Activated CD8-positive, alpha-beta memory T cell treated with anti-CD3 and anti-CD28 coated beads for 36 hours (primary cell): ENCODE measurements around the gene HOXA7. TPM values are rescaled to one million over a fixed set of nuclear protein-coding genes. Genes with fewer than 3 reads are reported as not detected.

Source experiments
- CTCF ChIA-PET: fragments of 350-600 bp; sonication (Branson Sonifier 250); formaldehyde crosslinking; loops from one replicate; lab custom pipeline; 2021; ENCODE audit warnings: antibody characterized with exemption; lab: Charles Lee
- POLR2A ChIA-PET: fragments of 350-600 bp; sonication (Branson Sonifier 250); formaldehyde crosslinking; loops from one replicate; lab custom pipeline; 2021; ENCODE audit warnings: antibody characterized with exemption; lab: Charles Lee
- total RNA-seq, 2 experiments: library from RNA; stranded (reverse); gene quantifications; one replicate each; pipeline ENCODE4 v1.2.3, GENCODE V29; 2021

The HOXA7 gene
- total RNA-seq, 2 experiments from 2014 or later = not detected

GRCh38 chr7:27121684-27122076, 34.8 kb downstream of the HOXA7 start:
- CTCF ChIA-PET = no interaction called here
- POLR2A ChIA-PET = no interaction called here

GRCh38 chr7:27119412-27119911, 37.0 kb downstream of the HOXA7 start:
- POLR2A ChIA-PET = no interaction called here
- CTCF ChIA-PET = no interaction called here

- POLR2A ChIA-PET = no interaction called here
- CTCF ChIA-PET = no interaction called here
Measured at GRCh38 chr7:27118580-27118979, 37.9 kb downstream of the HOXA7 start.

GRCh38 chr7:27117887-27118491, 38.5 kb downstream of the HOXA7 start:
- POLR2A ChIA-PET = no interaction called here
- CTCF ChIA-PET = no interaction called here

GRCh38 chr7:27116962-27117886, 39.3 kb downstream of the HOXA7 start:
- POLR2A ChIA-PET = no interaction called here

GRCh38 chr7:27116031-27116961, 40.2 kb downstream of the HOXA7 start:
- ChIA-PET POLR2A (no interaction called here), CTCF (no interaction called here)

More at GRCh38 chr7:27116962-27117886, 39.3 kb downstream of the HOXA7 start:
- CTCF ChIA-PET = no interaction called here

- POLR2A ChIA-PET = no interaction called here
- CTCF ChIA-PET = no interaction called here
Measured at GRCh38 chr7:27115221-27116026, 41.1 kb downstream of the HOXA7 start.

GRCh38 chr7:27114881-27115220, 41.6 kb downstream of the HOXA7 start:
- ChIA-PET POLR2A (no interaction called here), CTCF (no interaction called here)

GRCh38 chr7:27113991-27114769, 42.3 kb downstream of the HOXA7 start:
- POLR2A ChIA-PET = no interaction called here
- CTCF ChIA-PET = no interaction called here

- CTCF ChIA-PET = no interaction called here
- POLR2A ChIA-PET = no interaction called here
Measured at GRCh38 chr7:27112955-27113949, 43.2 kb downstream of the HOXA7 start.

GRCh38 chr7:27112361-27112760, 44.1 kb downstream of the HOXA7 start:
- CTCF ChIA-PET = no interaction called here
- POLR2A ChIA-PET = no interaction called here

GRCh38 chr7:27111751-27112277, 44.7 kb downstream of the HOXA7 start:
- POLR2A ChIA-PET = no interaction called here
- CTCF ChIA-PET = no interaction called here

- ChIA-PET CTCF (no interaction called here), POLR2A (no interaction called here)
Measured at GRCh38 chr7:27111042-27111750, 45.3 kb downstream of the HOXA7 start.

GRCh38 chr7:27110186-27111031, 46.1 kb downstream of the HOXA7 start:
- POLR2A ChIA-PET = interaction anchor here (0.6 kb wide), 1 partner anchor 842 kb away, joined by 5 read pairs; no protein-coding TSS in a partner anchor
- CTCF ChIA-PET = no interaction called here

- CTCF ChIA-PET = no interaction called here
- POLR2A ChIA-PET = interaction anchor here (0.6 kb wide), 1 partner anchor 841 kb away, joined by 5 read pairs; no protein-coding TSS in a partner anchor
Measured at GRCh38 chr7:27109466-27110185, 46.8 kb downstream of the HOXA7 start.
